HCT116 (cell line): ENCODE measurements around the gene BRSK1.

Experiments
- CEBPB ChIP-seq: IDR thresholded peaks from 2 replicates; pipeline ENCODE4 v1.6.1; 2012; ENCODE audit warnings: low read depth
- EZH2 ChIP-seq: fragments of 200-600 bp; sonication (generic); IDR thresholded peaks from 2 replicates; pipeline ENCODE4 v1.6.1; 2017; ENCODE audit warnings: antibody characterized with exemption, mixed run types
- EZH2phosphoT487 ChIP-seq: fragments of 200-600 bp; IDR thresholded peaks from 2 replicates; pipeline ENCODE4 v1.6.1; 2018; ENCODE audit warnings: antibody characterized with exemption, borderline replicate concordance
- JUND ChIP-seq: IDR thresholded peaks from 2 replicates; pipeline ENCODE4 v1.6.1; 2012
- POLR2A ChIP-seq: IDR thresholded peaks from 2 replicates; pipeline ENCODE4 v1.7.0; 2011; ENCODE audit warnings: borderline replicate concordance; ENCODE audit not compliant: insufficient read depth, insufficient read length; ENCODE audit errors: extremely low read depth
- POLR2AphosphoS5 ChIP-seq: IDR thresholded peaks from 2 replicates; pipeline ENCODE4 v1.6.1; 2011; ENCODE audit warnings: mild to moderate bottlenecking, low read depth, low read length, moderate library complexity
- RAD21 ChIP-seq: IDR thresholded peaks from 2 replicates; pipeline ENCODE4 v1.6.1; 2012; ENCODE audit warnings: low read depth, mild to moderate bottlenecking
- SIN3A ChIP-seq: IDR thresholded peaks from 2 replicates; pipeline ENCODE4 v1.6.1; 2012; ENCODE audit warnings: low read depth
- SP1 ChIP-seq: IDR thresholded peaks from 2 replicates; pipeline ENCODE4 v1.6.1; 2012; ENCODE audit warnings: low read depth
- SRF ChIP-seq: IDR thresholded peaks from 2 replicates; pipeline ENCODE4 v1.6.1; 2012; ENCODE audit warnings: low read depth
- YY1 ChIP-seq: IDR thresholded peaks from 2 replicates; pipeline ENCODE4 v1.6.1; 2011; ENCODE audit warnings: low read length, low read depth, moderate library complexity, mild to moderate bottlenecking; ENCODE audit not compliant: insufficient replicate concordance; ENCODE audit errors: extremely low read depth
- TF ChIP-seq, protein P1 (sequence below), 3 experiments: fragments of 200-600 bp in 1 of 3; sonication (generic) in 1 of 3; IDR thresholded peaks in 2 of 3; conservative IDR thresholded peaks in 1 of 3; 2 replicates each; pipeline ENCODE4 v1.5.1; 2012 to 2017; ENCODE audit warnings: low read depth in 2 of 3, low read length in 2 of 3, antibody characterized with exemption in 1 of 3, borderline replicate concordance in 1 of 3, control low read depth in 1 of 3, mild to moderate bottlenecking in 1 of 3, mixed read lengths in 1 of 3, mixed run types in 1 of 3, moderate library complexity in 1 of 3; ENCODE audit not compliant: insufficient read depth in 1 of 3
- TF ChIP-seq, protein P2 (sequence below): IDR thresholded peaks from 2 replicates; pipeline ENCODE4 v1.6.1; 2012
- TF ChIP-seq, protein P3 (sequence below): IDR thresholded peaks from 2 replicates; pipeline ENCODE4 v1.6.1; 2012

DNA sequence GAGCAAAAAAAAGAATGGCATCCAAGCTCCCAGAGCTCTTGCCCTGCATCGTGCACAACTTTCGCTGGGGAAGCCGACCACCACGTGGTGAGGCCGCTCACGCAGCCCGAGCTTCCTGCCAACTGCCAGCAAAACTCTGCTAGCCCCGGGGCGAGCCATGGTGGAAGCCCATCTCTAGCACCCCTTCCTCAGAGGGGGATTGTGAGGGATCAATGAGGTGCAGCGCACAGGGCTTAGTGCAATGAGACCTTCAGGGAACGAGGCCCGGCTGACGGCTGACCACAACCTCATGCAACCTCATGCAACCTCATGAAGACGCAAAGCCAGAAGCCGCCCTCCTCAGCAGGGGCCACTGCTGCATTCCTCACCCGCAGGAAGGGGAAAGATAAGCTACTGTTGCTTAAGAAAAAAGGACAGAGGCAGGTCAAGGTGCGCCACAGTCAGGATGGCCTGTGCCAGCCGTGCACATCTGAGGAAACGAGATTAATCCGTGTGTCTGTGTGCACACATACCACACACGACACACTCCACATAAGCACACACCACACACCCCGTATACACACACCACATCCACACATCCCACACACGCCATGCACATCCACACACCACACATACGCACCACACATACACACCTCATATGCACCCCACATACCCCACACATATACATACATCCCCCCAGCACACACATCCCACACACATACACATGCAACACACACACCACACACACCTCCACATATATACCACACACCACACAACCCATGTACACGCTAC lies 13.4 kb upstream of the BRSK1 start:
- TF ChIP-seq YY1, result no peak
- TF ChIP-seq, protein P1, sequence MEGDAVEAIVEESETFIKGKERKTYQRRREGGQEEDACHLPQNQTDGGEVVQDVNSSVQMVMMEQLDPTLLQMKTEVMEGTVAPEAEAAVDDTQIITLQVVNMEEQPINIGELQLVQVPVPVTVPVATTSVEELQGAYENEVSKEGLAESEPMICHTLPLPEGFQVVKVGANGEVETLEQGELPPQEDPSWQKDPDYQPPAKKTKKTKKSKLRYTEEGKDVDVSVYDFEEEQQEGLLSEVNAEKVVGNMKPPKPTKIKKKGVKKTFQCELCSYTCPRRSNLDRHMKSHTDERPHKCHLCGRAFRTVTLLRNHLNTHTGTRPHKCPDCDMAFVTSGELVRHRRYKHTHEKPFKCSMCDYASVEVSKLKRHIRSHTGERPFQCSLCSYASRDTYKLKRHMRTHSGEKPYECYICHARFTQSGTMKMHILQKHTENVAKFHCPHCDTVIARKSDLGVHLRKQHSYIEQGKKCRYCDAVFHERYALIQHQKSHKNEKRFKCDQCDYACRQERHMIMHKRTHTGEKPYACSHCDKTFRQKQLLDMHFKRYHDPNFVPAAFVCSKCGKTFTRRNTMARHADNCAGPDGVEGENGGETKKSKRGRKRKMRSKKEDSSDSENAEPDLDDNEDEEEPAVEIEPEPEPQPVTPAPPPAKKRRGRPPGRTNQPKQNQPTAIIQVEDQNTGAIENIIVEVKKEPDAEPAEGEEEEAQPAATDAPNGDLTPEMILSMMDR (IDR thresholded peaks at IDR 0.05 in 2 of 3, conservative IDR thresholded peaks at IDR 0.05 in 1 of 3; ENCODE audit: borderline replicate concordance in 1 of 3, insufficient read depth in 1 of 3, low read depth in 2 of 3, low read length in 2 of 3), result no peak
- no peak for TF ChIP-seq RAD21
- TF ChIP-seq POLR2A, result no peak
- no peak for TF ChIP-seq SP1
- no peak for TF ChIP-seq POLR2AphosphoS5
- no peak for TF ChIP-seq EZH2phosphoT487
- no peak for TF ChIP-seq JUND
- TF ChIP-seq SIN3A, result no peak
- TF ChIP-seq, protein P2, sequence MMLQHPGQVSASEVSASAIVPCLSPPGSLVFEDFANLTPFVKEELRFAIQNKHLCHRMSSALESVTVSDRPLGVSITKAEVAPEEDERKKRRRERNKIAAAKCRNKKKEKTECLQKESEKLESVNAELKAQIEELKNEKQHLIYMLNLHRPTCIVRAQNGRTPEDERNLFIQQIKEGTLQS, result no peak
- TF ChIP-seq EZH2, result no peak
- TF ChIP-seq CEBPB, result no peak
- no peak for TF ChIP-seq SRF
- TF ChIP-seq, protein P3, sequence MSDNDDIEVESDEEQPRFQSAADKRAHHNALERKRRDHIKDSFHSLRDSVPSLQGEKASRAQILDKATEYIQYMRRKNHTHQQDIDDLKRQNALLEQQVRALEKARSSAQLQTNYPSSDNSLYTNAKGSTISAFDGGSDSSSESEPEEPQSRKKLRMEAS, result no peak
